GM12875 (cell line): ENCODE results near the gene CORO2B.

ENCODE experiments used
- H3K4me3 ChIP-seq: one replicate; pipeline ENCODE4 v1.5.1; 2011; ENCODE audit warnings: low read depth, low read length, control low read depth
- TF ChIP-seq, protein P1 (sequence below): IDR thresholded peaks from 2 replicates; pipeline ENCODE4 v1.5.1; 2011; ENCODE audit warnings: low read depth, mild to moderate bottlenecking, control low read depth, inconsistent platforms, low read length, moderate library complexity, borderline replicate concordance; ENCODE audit not compliant: insufficient read depth

Gene CORO2B

DNA sequence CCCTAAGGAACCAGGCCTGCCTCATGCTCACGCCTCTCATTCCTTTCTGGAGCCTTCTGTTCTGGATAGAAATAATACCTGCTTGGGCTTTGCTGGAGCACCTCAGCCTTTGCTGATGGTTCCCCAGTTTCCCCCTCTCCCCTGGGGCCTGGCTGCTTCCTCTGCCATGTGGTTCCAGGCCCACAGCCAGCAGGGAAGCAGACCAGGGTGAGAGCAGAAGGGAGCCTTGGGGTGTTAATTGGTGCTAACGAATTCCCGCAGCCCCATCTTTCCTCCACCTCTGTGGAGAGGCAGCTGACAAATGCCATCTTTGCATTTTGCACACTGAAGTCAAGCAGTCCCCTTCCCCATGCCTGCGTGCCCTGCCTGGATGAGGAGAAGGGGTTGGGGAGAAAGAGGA, 13.1 kb upstream of the CORO2B start:
- TF ChIP-seq, protein P1, sequence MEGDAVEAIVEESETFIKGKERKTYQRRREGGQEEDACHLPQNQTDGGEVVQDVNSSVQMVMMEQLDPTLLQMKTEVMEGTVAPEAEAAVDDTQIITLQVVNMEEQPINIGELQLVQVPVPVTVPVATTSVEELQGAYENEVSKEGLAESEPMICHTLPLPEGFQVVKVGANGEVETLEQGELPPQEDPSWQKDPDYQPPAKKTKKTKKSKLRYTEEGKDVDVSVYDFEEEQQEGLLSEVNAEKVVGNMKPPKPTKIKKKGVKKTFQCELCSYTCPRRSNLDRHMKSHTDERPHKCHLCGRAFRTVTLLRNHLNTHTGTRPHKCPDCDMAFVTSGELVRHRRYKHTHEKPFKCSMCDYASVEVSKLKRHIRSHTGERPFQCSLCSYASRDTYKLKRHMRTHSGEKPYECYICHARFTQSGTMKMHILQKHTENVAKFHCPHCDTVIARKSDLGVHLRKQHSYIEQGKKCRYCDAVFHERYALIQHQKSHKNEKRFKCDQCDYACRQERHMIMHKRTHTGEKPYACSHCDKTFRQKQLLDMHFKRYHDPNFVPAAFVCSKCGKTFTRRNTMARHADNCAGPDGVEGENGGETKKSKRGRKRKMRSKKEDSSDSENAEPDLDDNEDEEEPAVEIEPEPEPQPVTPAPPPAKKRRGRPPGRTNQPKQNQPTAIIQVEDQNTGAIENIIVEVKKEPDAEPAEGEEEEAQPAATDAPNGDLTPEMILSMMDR, result no peak
- H3K4me3 ChIP-seq, result no peak overlapping the region

DNA sequence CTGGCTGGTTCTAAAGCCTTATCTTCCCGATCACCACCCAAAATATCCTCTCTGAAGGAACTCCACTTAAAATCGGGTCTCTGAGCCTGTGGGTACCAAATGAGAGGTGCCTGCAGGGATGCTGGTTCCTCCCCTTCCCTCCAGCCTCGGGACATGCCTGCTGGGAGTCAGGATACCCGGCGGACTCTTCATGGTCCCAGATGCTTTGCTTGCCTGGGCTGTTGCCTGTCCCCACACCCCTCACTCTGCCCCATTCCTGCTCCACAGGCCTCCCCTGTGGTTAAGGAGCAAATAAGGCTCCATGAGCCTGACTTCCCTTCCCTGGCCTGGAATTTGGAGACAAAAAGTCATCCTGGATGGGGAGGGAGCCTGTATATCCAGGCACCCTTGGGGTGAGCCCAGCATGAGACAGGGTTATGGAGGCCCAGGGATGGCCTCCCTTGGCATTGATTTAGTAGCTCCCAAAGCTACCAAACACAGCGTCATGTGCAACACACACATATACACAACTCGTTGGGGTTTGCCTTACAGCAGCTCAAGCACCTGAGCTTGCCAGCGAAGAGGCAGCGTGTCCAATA, 12.3 kb upstream of the CORO2B start:
- H3K4me3 ChIP-seq, result no peak overlapping the region
- TF ChIP-seq, protein P1, result no peak

DNA sequence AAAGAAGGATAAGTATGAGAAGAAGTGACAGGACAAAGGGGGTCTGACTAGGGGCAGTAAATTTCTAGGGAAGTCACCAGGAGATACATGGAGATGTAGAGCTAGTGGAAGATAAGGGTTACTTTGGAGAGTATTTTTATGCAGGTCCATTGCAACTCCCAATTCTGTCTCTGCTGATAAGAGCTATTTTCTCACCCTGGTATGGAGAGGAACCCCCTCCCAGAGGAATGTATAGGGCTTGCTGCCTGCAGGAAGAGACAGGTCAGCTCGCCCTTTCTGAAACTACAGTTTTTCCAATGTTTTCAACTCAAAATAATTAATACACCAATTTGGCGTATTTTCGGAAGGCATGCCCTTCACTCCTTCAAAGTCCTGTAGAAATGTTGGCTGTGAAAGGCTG, 11.4 kb upstream of the CORO2B start:
- TF ChIP-seq, protein P1, result no peak
- H3K4me3 ChIP-seq, result no peak overlapping the region

DNA sequence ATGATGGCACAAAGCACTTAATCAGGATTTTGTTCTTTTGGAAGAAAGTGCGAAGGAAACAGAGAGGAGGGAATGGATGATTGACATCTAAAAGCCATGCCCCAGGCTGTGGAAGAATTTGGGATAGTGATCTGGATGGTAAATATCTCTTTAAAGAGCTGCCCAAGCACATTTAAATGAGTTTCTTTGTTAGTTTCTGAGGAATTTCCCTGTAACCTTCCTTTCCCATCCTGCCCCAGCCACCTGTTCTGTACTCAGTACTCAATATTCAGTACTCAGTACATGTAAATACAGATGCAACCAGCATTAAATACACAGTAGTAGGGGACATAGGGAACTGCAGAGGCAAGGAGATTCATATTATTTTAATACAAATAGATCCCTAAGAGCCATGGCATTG, 7.8 kb upstream of the CORO2B start:
- TF ChIP-seq, protein P1, result no peak
- no peak overlapping the region for H3K4me3 ChIP-seq

DNA sequence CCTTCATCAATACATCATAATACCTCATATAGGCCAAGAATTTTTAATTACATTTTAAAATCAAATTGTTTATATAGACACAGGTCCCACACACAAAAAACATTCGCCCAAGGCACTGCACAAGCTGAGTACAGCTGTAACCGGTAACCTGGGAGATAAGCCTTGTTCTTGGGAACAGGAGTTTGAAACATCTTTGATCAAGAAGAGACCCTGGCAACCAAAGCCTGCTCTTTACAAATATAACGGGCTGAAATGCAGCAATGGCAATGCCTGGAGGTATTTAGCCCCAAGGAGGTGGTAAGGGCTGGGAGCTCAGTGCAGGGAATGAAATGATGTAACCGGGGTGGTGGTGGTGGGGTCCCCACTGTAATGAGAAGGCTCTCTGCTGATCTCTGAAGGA, 7.2 kb upstream of the CORO2B start:
- H3K4me3 ChIP-seq, result no peak overlapping the region
- TF ChIP-seq, protein P1, result no peak

DNA sequence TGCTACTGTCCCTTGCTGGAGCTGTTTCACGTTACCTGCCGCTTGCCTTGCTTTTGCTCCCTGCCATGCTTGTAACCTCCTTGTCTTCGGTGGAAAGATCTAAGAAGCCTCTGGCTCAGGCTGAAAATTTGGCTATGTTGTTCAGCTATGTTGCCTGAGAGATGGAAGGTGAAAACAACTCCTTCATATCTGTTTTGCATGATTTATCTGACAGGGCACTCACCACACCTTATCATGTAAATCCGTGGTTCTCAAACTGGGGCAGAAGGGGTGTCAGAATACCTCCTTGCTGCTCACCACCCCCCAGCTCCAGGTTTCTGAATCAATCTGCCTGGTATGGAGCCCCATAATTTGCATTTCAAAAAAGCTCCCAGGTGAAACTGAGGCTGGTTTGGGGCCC, 6.5 kb upstream of the CORO2B start:
- TF ChIP-seq, protein P1, result no peak
- H3K4me3 ChIP-seq, result no peak overlapping the region

DNA sequence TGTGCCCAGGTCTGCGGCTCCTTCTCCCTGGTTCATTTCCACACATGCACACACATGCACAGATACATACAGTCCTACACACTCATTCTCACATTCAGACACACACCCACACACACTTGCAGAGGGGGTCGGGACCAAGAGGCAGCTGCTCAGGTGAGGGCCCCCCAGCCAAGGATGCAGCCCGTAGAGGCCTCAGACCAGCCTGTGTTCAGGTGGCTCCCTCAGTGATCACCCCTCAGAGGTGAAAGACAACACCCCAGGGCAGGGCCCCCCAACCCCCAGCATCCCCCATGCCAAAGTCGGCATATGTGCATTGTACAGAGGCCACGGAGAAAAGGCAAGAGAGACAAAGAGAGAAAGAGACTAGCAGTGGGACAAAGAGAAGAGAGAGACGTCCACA, 5.9 kb upstream of the CORO2B start:
- TF ChIP-seq, protein P1, result no peak
- H3K4me3 ChIP-seq, result no peak overlapping the region
